GM23248 (cell line): ENCODE measurements around the gene MTCL3.

Experiments
- EZH2 ChIP-seq: fragments of 200-600 bp; sonication (generic); IDR thresholded peaks from 2 replicates; pipeline ENCODE4 v1.6.1; 2018; ENCODE audit warnings: antibody characterized with exemption, mild to moderate bottlenecking; ENCODE audit not compliant: insufficient read depth, poor library complexity, severe bottlenecking
- EZH2phosphoT487 ChIP-seq: fragments of 200-600 bp; sonication (generic); IDR thresholded peaks from 2 replicates; pipeline ENCODE4 v1.6.1; 2018; ENCODE audit warnings: antibody characterized with exemption, moderate library complexity, mild to moderate bottlenecking, low read depth; ENCODE audit not compliant: insufficient read depth

DNA sequence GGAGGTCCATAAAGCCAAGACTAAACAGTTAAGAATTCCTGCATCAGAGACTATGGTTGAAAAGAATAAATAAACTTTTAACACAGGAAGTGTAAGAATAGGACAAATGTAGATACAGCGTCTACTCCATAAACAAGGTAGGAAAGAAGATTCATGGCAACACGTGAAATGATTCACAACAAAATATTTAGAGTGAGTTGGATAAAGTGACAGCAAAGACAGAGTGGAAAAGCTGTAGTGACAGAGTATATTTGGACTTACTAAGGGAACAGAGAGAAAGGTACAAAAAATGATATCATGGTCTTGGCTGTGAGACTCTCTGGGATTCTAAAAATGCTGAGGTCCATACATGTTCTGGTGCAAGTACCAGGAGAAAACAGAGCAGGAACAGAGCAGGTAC, 38.0 kb downstream of the MTCL3 start:
- TF ChIP-seq EZH2phosphoT487 = no peak
- TF ChIP-seq EZH2 = no peak
